Panc1 (cell line): ENCODE results near the gene ADGRL3.

Source experiments
- POLR2AphosphoS5 ChIP-seq: IDR thresholded peaks from 2 replicates; pipeline ENCODE4 v1.6.1; 2012; ENCODE audit warnings: mild to moderate bottlenecking, low read depth, low read length, moderate library complexity
- TCF7L2 ChIP-seq: IDR thresholded peaks from 2 replicates; pipeline ENCODE4 v1.6.1; 2011; ENCODE audit warnings: mild to moderate bottlenecking, low read depth, low read length, inconsistent platforms
- TF ChIP-seq, protein P1 (sequence below): fragments of 450-650 bp; IDR thresholded peaks from 2 replicates; pipeline ENCODE4 v1.5.1; 2017; ENCODE audit warnings: mild to moderate bottlenecking

DNA sequence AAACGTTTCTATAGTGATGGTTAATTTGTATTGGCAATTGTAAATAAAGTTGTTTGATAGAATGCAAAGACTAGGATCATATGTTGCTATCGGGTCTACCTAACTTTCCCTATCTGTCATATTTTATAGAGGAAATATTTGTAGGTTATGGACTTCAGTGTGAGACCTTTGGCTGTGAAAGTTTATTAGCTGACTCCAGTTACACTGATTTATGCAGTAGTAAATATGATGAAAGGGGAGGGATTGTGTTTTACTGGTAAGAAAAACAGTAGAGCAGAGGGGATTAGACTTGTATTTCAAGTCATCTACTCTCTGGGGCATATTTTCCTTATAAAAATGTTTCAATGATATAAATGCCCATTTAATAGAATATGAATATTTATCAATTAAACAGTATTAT, 43.8 kb downstream of the ADGRL3 start:
- TF ChIP-seq, protein P1, sequence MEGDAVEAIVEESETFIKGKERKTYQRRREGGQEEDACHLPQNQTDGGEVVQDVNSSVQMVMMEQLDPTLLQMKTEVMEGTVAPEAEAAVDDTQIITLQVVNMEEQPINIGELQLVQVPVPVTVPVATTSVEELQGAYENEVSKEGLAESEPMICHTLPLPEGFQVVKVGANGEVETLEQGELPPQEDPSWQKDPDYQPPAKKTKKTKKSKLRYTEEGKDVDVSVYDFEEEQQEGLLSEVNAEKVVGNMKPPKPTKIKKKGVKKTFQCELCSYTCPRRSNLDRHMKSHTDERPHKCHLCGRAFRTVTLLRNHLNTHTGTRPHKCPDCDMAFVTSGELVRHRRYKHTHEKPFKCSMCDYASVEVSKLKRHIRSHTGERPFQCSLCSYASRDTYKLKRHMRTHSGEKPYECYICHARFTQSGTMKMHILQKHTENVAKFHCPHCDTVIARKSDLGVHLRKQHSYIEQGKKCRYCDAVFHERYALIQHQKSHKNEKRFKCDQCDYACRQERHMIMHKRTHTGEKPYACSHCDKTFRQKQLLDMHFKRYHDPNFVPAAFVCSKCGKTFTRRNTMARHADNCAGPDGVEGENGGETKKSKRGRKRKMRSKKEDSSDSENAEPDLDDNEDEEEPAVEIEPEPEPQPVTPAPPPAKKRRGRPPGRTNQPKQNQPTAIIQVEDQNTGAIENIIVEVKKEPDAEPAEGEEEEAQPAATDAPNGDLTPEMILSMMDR, result no peak
- TF ChIP-seq POLR2AphosphoS5 (no peak), TCF7L2 (no peak)
